ENCODE measurements around the gene SRSF9. TPM values are rescaled to one million over a fixed set of nuclear protein-coding genes. Genes with fewer than 3 reads are reported as not detected.
A peak's percentile ranks its signal among the peaks of the same experiment; 100 is the strongest.

SRSF9 gene
- total and polyA plus RNA-seq, 3 experiments from 2014 or later = 214 to 272 (median 269) TPM

GRCh38 chr12:120468821-120469449 lies 613 bp downstream of the SRSF9 start:
- Mint-ChIP-seq H3K4me3 (peak overlapping the region; percentile 81 to 96 (median 92)), H3K27me3 (peaks cover 0 to 3% of the 10 kb centered on the region in 2 donors), H3K36me3 (peaks cover 4 to 37% (median 13%) of the 10 kb centered on the region in 3 donors), H3K27ac (peak overlapping the region; percentile 79 to 97 (median 94)), H3K9me3 (no peaks in the 10 kb centered on the region), H3K4me1 (peaks cover 46 to 62% (median 61%) of the 10 kb centered on the region in 3 donors)
- peak overlapping the region; percentile 84 for H3K4me3 ChIP-seq (ENCODE audit: low read length)
- H3K27ac ChIP-seq (ENCODE audit: low read depth, low read length) = peak overlapping the region; percentile 75
- CTCF ChIA-PET = interaction anchor here (0.6 to 4.9 kb wide), 14 partner anchors 10 to 454 kb away, joined by 3 to 36 read pairs (median 4); partner anchors contain the start of gene DYNLL1
- H3K36me3 ChIP-seq (ENCODE audit: insufficient read depth, low read length) = peaks cover 29% of the 10 kb centered on the region
- peak in 1 of 5 donors; percentile 48 for DNase-seq
- peaks cover 53% of the 10 kb centered on the region for H3K4me1 ChIP-seq (ENCODE audit: insufficient read depth, low read length)
- no peaks in the 10 kb centered on the region for H3K27me3 ChIP-seq (ENCODE audit: insufficient read depth, low read length, poor library complexity, severe bottlenecking)
- POLR2A ChIA-PET = interaction anchor here (0.8 to 3.2 kb wide), 7 partner anchors 20 to 177 kb away, joined by 3 to 36 read pairs (median 4); partner anchors contain the start of genes COQ5, COX6A1, DYNLL1 and RNU4-1
- no peaks in the 10 kb centered on the region for H3K9me3 ChIP-seq (ENCODE audit: low read length)

GRCh38 chr12:120468325-120468820 lies 1.2 kb downstream of the SRSF9 start:
- peak overlapping the region; percentile 81 to 96 (median 92) for H3K4me3 Mint-ChIP-seq
- Histone ChIP-seq H3K27me3 (ENCODE audit: insufficient read depth, low read length, poor library complexity, severe bottlenecking) (no peaks in the 10 kb centered on the region), H3K4me3 (ENCODE audit: low read length) (peak overlapping the region; percentile 84), H3K27ac (ENCODE audit: low read depth, low read length) (peak overlapping the region; percentile 75), H3K4me1 (ENCODE audit: insufficient read depth, low read length) (peaks cover 53% of the 10 kb centered on the region), H3K9me3 (ENCODE audit: low read length) (no peaks in the 10 kb centered on the region), H3K36me3 (ENCODE audit: insufficient read depth, low read length) (peaks cover 35% of the 10 kb centered on the region)
- H3K9me3 Mint-ChIP-seq = no peaks in the 10 kb centered on the region
- ChIA-PET CTCF (interaction anchor here (0.6 to 4.9 kb wide), 10 partner anchors 10 to 453 kb away, joined by 3 to 36 read pairs (median 4); partner anchors contain the start of gene DYNLL1), POLR2A (interaction anchor here (0.6 to 3.2 kb wide), 8 partner anchors 21 to 176 kb away, joined by 3 to 36 read pairs (median 4); partner anchors contain the start of genes COQ5, COX6A1, DYNLL1 and RNU4-1)
- H3K27ac Mint-ChIP-seq = peak overlapping the region; percentile 79 to 97 (median 90)
- DNase-seq = no peak
- H3K36me3 Mint-ChIP-seq = peaks cover 9 to 43% (median 13%) of the 10 kb centered on the region in 3 donors
- H3K27me3 Mint-ChIP-seq = peaks cover 0 to 3% of the 10 kb centered on the region in 2 donors
- H3K4me1 Mint-ChIP-seq = peaks cover 44 to 64% (median 62%) of the 10 kb centered on the region in 3 donors

- H3K27ac Mint-ChIP-seq = peak overlapping the region; percentile 3 to 96 (median 65)
- CTCF ChIA-PET = interaction anchor here (0.5 to 4.9 kb wide), 5 partner anchors 27 to 110 kb away, joined by 3 to 36 read pairs (median 5); partner anchors contain the start of gene DYNLL1
These were observed 2.1 kb downstream of the SRSF9 start for GRCh38 chr12:120467439-120467838.

GRCh38 chr12:120466560-120467315 lies 2.8 kb downstream of the SRSF9 start:
- H3K27ac ChIP-seq (ENCODE audit: low read depth, low read length) = no peak overlapping the region
- DNase-seq = peak; percentile 12 to 61 (median 33)

More at GRCh38 chr12:120467439-120467838, 2.1 kb downstream of the SRSF9 start:
- Histone ChIP-seq H3K27ac (ENCODE audit: low read depth, low read length) (no peak overlapping the region), H3K9me3 (ENCODE audit: low read length) (no peaks in the 10 kb centered on the region), H3K4me3 (ENCODE audit: low read length) (no peak overlapping the region), H3K27me3 (ENCODE audit: insufficient read depth, low read length, poor library complexity, severe bottlenecking) (no peaks in the 10 kb centered on the region), H3K36me3 (ENCODE audit: insufficient read depth, low read length) (peaks cover 42% of the 10 kb centered on the region), H3K4me1 (ENCODE audit: insufficient read depth, low read length) (peaks cover 51% of the 10 kb centered on the region)
- POLR2A ChIA-PET = interaction anchor here (0.7 kb wide), 1 partner anchor 68 kb away, joined by 3 read pairs; no protein-coding TSS in a partner anchor
- Mint-ChIP-seq H3K4me1 (peaks cover 40 to 57% (median 57%) of the 10 kb centered on the region in 3 donors), H3K4me3 (peak overlapping the region; percentile 44 to 96 (median 92)), H3K36me3 (peaks cover 9 to 51% (median 13%) of the 10 kb centered on the region in 3 donors), H3K9me3 (no peaks in the 10 kb centered on the region), H3K27me3 (peaks cover 0 to 3% of the 10 kb centered on the region in 2 donors)
- DNase-seq = no peak

GRCh38 chr12:120465756-120466155 lies 3.8 kb downstream of the SRSF9 start:
- no peak overlapping the region for H3K4me3 ChIP-seq (ENCODE audit: low read length)
- H3K9me3 ChIP-seq (ENCODE audit: low read length) = no peaks in the 10 kb centered on the region
- H3K9me3 Mint-ChIP-seq = no peaks in the 10 kb centered on the region
- H3K27me3 ChIP-seq (ENCODE audit: insufficient read depth, low read length, poor library complexity, severe bottlenecking) = no peaks in the 10 kb centered on the region
- peaks cover 56% of the 10 kb centered on the region for H3K36me3 ChIP-seq (ENCODE audit: insufficient read depth, low read length)
- H3K27me3 Mint-ChIP-seq = peaks cover 0 to 3% of the 10 kb centered on the region in 2 donors
- H3K36me3 Mint-ChIP-seq = peaks cover 11 to 65% (median 13%) of the 10 kb centered on the region in 3 donors
- no peak for DNase-seq
- H3K4me1 ChIP-seq (ENCODE audit: insufficient read depth, low read length) = peaks cover 43% of the 10 kb centered on the region
- CTCF ChIA-PET = interaction anchor here (0.7 to 1.9 kb wide), 4 partner anchors 18 to 104 kb away, joined by 3 to 5 read pairs (median 4); no protein-coding TSS in a partner anchor
- H3K4me3 Mint-ChIP-seq = peak overlapping the region in 1 of 7 donors; percentile 80
- POLR2A ChIA-PET = interaction anchor here (0.8 to 1.0 kb wide), 2 partner anchors 28 to 106 kb away, joined by 3 read pairs; partner anchors contain the start of gene COX6A1
- peaks cover 34 to 47% (median 44%) of the 10 kb centered on the region in 3 donors for H3K4me1 Mint-ChIP-seq
- no peak overlapping the region for H3K27ac ChIP-seq (ENCODE audit: low read depth, low read length)
- H3K27ac Mint-ChIP-seq = peak overlapping the region in 3 of 8 donors; percentile 23 to 51 (median 42)

More at GRCh38 chr12:120466560-120467315, 2.8 kb downstream of the SRSF9 start:
- Mint-ChIP-seq H3K4me1 (peaks cover 36 to 54% (median 51%) of the 10 kb centered on the region in 3 donors), H3K36me3 (peaks cover 9 to 58% (median 13%) of the 10 kb centered on the region in 3 donors), H3K9me3 (no peaks in the 10 kb centered on the region), H3K27ac (peak overlapping the region in 7 of 8 donors; percentile 33 to 80 (median 59)), H3K4me3 (peak overlapping the region in 6 of 7 donors; percentile 4 to 83 (median 44)), H3K27me3 (peaks cover 0 to 3% of the 10 kb centered on the region in 2 donors)
- peaks cover 49% of the 10 kb centered on the region for H3K36me3 ChIP-seq (ENCODE audit: insufficient read depth, low read length)
- H3K4me1 ChIP-seq (ENCODE audit: insufficient read depth, low read length) = peaks cover 48% of the 10 kb centered on the region
- CTCF ChIA-PET = interaction anchor here (0.5 to 4.9 kb wide), 10 partner anchors 14 to 110 kb away, joined by 3 to 36 read pairs (median 4); partner anchors contain the start of genes COX6A1 and DYNLL1
- no peaks in the 10 kb centered on the region for H3K27me3 ChIP-seq (ENCODE audit: insufficient read depth, low read length, poor library complexity, severe bottlenecking)
- POLR2A ChIA-PET = interaction anchor here (0.7 to 1.0 kb wide), 3 partner anchors 9 to 68 kb away, joined by 3 read pairs; partner anchors contain the start of gene COX6A1
- H3K4me3 ChIP-seq (ENCODE audit: low read length) = no peak overlapping the region
- no peaks in the 10 kb centered on the region for H3K9me3 ChIP-seq (ENCODE audit: low read length)

GRCh38 chr12:120463712-120464111 lies 5.8 kb downstream of the SRSF9 start:
- Mint-ChIP-seq H3K4me1 (peaks cover 29 to 42% (median 36%) of the 10 kb centered on the region in 3 donors), H3K27me3 (peaks cover 0 to 3% of the 10 kb centered on the region in 2 donors), H3K4me3 (no peak overlapping the region), H3K27ac (peak overlapping the region in 4 of 8 donors; percentile 17 to 73 (median 46)), H3K36me3 (peaks cover 14 to 83% (median 15%) of the 10 kb centered on the region in 3 donors), H3K9me3 (no peaks in the 10 kb centered on the region)
- ChIA-PET CTCF (interaction anchor here (1.1 to 1.5 kb wide), 4 partner anchors 12 to 96 kb away, joined by 3 to 5 read pairs (median 4); partner anchors contain the start of gene COX6A1), POLR2A (interaction anchor here (0.7 kb wide), 1 partner anchor 10 kb away, joined by 3 read pairs; no protein-coding TSS in a partner anchor)
- H3K9me3 ChIP-seq (ENCODE audit: low read length) = no peaks in the 10 kb centered on the region
- H3K27ac ChIP-seq (ENCODE audit: low read depth, low read length) = no peak overlapping the region
- no peak for DNase-seq
- H3K27me3 ChIP-seq (ENCODE audit: insufficient read depth, low read length, poor library complexity, severe bottlenecking) = no peaks in the 10 kb centered on the region
- no peak overlapping the region for H3K4me3 ChIP-seq (ENCODE audit: low read length)
- H3K4me1 ChIP-seq (ENCODE audit: insufficient read depth, low read length) = peaks cover 37% of the 10 kb centered on the region
- peaks cover 73% of the 10 kb centered on the region for H3K36me3 ChIP-seq (ENCODE audit: insufficient read depth, low read length)

Measured in CD8-positive, alpha-beta memory T cell (primary cell).